WERI-Rb-1 (cell line): ENCODE data around the gene YARS1.

Experiments used
- DNase-seq: peaks from one replicate; pipeline ENCODE4 v3.0.0-alpha.2; 2020
- H3K27ac ChIP-seq: fragments of 250-450 bp; sonication (Bioruptor Pico); 2 replicates; pipeline ENCODE4 v1.5.1; 2020; ENCODE audit warnings: mild to moderate bottlenecking, moderate library complexity
- H3K27me3 ChIP-seq: fragments of 250-450 bp; sonication (Bioruptor Pico); 2 replicates; pipeline ENCODE4 v1.5.1; 2021; ENCODE audit warnings: mild to moderate bottlenecking, low read depth, moderate library complexity; ENCODE audit not compliant: insufficient read depth, severe bottlenecking
- H3K36me3 ChIP-seq: fragments of 250-450 bp; sonication (Bioruptor Pico); 2 replicates; pipeline ENCODE4 v1.5.1; 2020; ENCODE audit warnings: mild to moderate bottlenecking, moderate library complexity
- H3K4me3 ChIP-seq: 2 replicates; pipeline ENCODE4 v1.5.1; 2011; ENCODE audit warnings: low read depth, mild to moderate bottlenecking, control low read depth, low read length
- H3K9me3 ChIP-seq: fragments of 250-450 bp; sonication (Bioruptor Pico); 2 replicates; pipeline ENCODE4 v1.5.1; 2021; ENCODE audit warnings: mild to moderate bottlenecking, moderate library complexity; ENCODE audit not compliant: severe bottlenecking
- TF ChIP-seq, protein P1 (sequence below): IDR thresholded peaks from 2 replicates; pipeline ENCODE4 v1.5.1; 2011; ENCODE audit warnings: low read depth, mild to moderate bottlenecking, control low read depth, inconsistent platforms, low read length

The YARS1 gene

GRCh38 chr1:32817159-32817814 is at the start of gene YARS1, which contains the start of gene S100PBP:
YARS1 (minus strand) TSS chr1:32817358; CDS start chr1:32817244, 114 bp downstream.
S100PBP (plus strand) TSS chr1:32817653; CDS start chr1:32826100, 8,447 bp downstream.
- TF ChIP-seq, protein P1, sequence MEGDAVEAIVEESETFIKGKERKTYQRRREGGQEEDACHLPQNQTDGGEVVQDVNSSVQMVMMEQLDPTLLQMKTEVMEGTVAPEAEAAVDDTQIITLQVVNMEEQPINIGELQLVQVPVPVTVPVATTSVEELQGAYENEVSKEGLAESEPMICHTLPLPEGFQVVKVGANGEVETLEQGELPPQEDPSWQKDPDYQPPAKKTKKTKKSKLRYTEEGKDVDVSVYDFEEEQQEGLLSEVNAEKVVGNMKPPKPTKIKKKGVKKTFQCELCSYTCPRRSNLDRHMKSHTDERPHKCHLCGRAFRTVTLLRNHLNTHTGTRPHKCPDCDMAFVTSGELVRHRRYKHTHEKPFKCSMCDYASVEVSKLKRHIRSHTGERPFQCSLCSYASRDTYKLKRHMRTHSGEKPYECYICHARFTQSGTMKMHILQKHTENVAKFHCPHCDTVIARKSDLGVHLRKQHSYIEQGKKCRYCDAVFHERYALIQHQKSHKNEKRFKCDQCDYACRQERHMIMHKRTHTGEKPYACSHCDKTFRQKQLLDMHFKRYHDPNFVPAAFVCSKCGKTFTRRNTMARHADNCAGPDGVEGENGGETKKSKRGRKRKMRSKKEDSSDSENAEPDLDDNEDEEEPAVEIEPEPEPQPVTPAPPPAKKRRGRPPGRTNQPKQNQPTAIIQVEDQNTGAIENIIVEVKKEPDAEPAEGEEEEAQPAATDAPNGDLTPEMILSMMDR = no peak
- peak; percentile 99 for DNase-seq

GRCh38 chr1:32865639-32866405 is 48.7 kb upstream of the YARS1 start:
- no peaks in the 10 kb centered on the region for H3K9me3 ChIP-seq
- H3K4me3 ChIP-seq = no peak overlapping the region
- peaks cover 59% of the 10 kb centered on the region for H3K36me3 ChIP-seq
- H3K27ac ChIP-seq = no peak overlapping the region
- H3K27me3 ChIP-seq = no peaks in the 10 kb centered on the region
- TF ChIP-seq, protein P1 = no peak
- DNase-seq = no peak

More at GRCh38 chr1:32817159-32817814, at the start of gene YARS1, which contains the start of gene S100PBP:
- no peaks in the 10 kb centered on the region for H3K9me3 ChIP-seq
- peak within 1 kb of the TSS; percentile 99 for H3K27ac ChIP-seq
- H3K4me3 ChIP-seq = peak within 1 kb of the TSS; percentile 97
- H3K36me3 ChIP-seq = peaks cover 51% of the 10 kb centered on the region
- H3K27me3 ChIP-seq = no peaks in the 10 kb centered on the region

DNA sequence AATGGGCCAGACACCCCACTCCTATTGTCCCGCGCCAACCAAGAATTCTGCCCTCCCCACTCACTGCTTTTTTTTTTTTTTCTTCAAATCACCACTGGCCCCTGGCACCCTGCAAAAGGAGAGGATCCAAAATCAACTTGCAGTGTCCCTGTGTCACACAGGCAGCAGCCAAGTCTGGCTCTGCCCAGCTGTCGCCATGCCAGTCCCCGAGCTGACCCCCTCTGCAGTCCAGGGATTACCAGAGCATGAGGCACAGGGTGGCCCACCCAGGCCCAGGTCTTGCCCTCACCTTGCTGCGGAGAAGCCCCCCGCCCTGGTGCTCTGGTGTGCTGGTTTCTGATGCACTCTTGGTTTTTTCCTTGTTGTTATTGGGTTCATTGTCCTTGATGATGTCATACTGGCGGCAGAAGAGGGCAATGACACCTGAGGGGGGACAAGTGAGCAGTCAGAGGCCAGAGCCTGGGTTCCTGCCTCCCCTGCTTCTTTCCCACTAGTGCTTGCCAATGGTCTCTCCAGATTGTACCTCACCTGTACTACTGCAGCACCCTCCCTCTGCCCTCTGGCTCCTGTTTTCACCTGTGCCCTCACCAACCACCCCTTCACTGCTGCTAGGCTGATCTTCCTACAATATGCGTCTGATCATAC is 47.3 kb upstream of the YARS1 start:
- Histone ChIP-seq H3K9me3 (no peaks in the 10 kb centered on the region), H3K36me3 (peaks cover 66% of the 10 kb centered on the region), H3K27ac (no peak overlapping the region), H3K4me3 (no peak overlapping the region), H3K27me3 (no peaks in the 10 kb centered on the region)
- no peak for DNase-seq
- TF ChIP-seq, protein P1 = no peak

DNA sequence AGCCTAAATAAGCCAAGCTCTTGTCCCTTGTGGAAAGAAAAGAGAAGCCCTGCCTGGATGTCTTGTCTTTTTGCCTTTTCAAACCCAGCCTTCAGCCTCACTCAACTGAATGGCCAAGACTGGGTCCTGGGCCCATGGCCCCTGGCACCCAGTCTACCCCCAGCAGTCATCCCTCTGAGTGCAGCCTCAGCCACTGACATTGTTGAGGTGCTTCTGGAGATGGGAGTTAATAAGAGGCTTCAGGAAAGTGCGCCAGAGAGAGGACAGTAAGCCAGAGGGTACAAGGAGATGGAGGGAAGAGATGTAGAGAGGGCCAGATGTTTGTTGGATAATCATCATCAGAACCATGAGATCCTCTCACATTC is 46.7 kb upstream of the YARS1 start:
- H3K9me3 ChIP-seq = no peaks in the 10 kb centered on the region
- TF ChIP-seq, protein P1 = no peak
- H3K4me3 ChIP-seq = no peak overlapping the region
- H3K36me3 ChIP-seq = peaks cover 68% of the 10 kb centered on the region
- no peaks in the 10 kb centered on the region for H3K27me3 ChIP-seq
- no peak for DNase-seq
- H3K27ac ChIP-seq = no peak overlapping the region

DNA sequence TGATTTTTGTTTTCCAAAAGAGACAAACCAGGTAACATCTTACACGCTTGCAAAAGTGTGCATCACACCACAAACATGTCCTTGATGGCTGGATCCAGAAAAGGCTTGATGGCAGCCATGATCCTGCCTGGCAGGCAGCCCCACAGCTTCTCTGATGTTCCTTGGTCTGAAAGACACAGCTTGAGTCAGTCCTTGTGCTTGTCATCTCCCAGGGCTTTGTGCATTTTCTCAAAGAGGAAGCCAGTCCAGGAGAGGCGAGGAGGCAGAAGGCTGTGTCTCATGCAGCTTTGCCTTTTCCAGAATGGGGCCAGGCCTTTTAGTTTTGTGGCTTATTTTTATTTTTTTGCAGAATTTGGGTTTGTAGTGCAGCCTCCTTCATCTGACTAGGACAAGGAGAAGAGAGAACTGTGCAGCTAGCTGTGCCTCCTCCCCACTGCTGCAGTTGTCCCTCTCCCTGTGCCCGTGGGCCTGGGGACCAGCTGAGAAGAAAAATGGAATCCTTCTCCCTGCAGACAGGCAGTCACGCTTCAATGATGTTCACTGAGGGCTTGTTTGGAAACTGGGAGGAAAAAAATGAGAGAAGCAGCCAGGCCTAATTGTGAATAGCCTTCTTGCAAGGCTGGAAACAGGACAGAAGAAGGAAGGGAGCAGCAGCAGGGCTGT is 46.2 kb upstream of the YARS1 start:
- no peak for DNase-seq
- TF ChIP-seq, protein P1 = no peak
- Histone ChIP-seq H3K4me3 (no peak overlapping the region), H3K9me3 (no peaks in the 10 kb centered on the region), H3K27me3 (no peaks in the 10 kb centered on the region), H3K36me3 (peaks cover 72% of the 10 kb centered on the region), H3K27ac (no peak overlapping the region)
